Suppressor macrophage treated with lipopolysaccharide for 4 hours (primary cell): ENCODE results near the gene EML6.
"Not testable (repeated sequence)": the region's sequence is repeated elsewhere in the genome, so short reads cannot be mapped to it uniquely, and the experiment has no call there.

ENCODE experiments used
- DNase-seq: peaks from one replicate; pipeline ENCODE4 v3.0.0-alpha.2; 2020

Gene EML6

DNA sequence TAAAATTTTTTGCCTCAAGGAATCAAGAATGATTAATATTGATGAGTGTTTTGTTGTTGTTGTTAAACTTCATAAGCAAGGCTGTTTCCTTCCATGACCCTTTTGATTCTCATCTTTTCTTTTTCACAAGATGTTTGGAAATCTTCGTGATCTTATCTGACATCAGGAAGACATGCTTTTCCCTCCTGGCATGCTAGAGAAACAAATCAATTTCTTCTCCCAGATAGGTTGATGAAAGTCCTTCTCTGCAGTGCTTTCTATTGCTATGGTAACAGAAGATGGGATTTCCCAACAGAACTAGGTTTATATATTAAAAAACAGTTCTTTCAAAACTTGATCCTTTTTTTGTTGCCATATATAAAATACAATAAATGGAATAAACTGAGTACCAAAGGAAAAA is 85.2 kb downstream of the EML6 start:
- no peak for DNase-seq

DNA sequence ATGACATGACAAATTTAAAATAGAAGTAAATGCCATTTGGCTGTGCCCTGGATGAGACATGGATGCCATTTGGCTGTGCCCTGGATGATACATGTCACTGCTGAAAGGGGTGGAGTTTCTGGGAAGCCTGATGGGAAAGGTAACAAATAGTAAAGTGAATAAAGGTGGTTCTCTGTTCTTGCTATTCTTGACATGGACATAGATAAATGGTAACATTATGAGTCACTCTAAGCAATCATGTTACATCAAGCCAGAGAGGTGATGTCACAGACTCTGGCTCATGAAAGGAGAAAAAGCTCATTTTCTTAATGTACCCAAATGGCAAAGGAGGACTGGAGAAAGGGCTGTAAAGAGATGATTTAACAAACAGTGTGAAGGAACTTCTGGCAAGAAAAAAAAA is 86.4 kb downstream of the EML6 start:
- peak; percentile 2 for DNase-seq

DNA sequence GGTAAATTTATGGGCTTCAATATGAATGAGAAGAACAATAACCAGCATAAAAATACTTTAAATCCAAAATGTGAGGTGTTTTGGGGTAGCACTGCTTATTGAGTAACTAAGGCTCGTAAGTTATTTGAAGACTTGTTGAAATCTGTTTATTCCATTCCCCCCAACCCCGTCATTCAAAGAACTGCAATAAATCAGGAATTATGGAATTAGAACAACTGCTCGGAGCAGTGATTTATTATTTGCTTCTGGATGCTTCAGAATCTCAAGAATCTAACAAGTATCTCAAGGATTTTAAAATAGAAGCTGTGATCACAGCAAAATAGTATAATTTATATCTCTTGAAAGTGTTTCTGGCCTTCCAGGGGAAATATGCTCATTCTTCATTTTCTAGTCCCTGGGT is 86.8 kb downstream of the EML6 start:
- DNase-seq: no peak

DNA sequence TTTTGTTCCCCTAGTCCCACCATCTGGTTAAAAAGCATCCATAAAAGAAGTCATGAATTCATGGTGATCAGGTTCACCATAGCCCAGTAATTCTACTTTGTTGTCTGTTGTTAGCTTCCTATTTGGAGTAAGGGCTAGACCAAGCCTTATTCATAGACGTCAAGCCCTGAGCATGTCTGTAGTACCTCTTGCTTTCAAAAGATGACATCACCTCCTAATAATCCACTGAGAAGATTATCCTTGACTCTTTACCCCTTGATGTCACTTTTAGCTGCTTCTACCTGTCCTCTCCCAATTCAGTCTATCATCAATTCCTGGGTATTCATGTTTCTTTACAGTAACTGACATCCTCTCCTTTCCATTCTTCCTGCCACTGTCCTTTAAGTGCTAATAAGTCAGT is 90.1 kb downstream of the EML6 start:
- no peak for DNase-seq

DNA sequence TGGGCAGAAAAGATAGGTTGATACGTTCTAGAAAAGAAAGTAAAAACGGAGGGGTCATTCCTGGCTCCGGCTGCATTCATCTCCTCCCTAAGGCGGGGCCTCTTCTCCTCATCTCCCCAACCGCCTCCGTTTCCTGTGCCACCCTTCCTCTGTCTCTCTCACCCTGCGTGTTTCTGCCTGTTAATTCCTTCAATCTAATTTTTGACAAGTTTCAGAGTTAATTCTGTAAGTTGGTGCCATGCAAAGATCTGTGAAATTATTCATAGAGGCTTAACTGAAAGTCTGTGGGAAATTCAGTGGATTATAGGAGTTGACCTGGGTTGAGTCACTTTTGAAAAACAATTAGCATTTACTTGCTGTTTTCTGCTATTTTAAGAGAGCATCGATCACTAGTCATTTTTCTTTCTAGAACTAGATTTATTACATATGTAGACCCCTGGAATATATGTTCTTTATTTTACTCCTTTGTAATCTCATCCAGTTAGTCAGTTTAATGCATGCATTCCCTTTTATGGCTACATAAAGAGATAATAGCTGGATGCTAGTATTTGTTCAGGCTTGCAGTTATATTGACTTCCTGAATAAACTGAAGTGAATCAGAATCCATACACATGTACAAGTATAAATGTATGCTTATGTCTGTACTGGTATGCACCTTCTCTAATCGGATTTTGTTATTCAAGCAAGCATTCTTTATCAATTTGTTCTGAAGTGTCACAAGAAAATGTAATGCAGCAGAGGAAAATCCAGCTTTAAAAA is 91.1 kb downstream of the EML6 start:
- no peak for DNase-seq

DNA sequence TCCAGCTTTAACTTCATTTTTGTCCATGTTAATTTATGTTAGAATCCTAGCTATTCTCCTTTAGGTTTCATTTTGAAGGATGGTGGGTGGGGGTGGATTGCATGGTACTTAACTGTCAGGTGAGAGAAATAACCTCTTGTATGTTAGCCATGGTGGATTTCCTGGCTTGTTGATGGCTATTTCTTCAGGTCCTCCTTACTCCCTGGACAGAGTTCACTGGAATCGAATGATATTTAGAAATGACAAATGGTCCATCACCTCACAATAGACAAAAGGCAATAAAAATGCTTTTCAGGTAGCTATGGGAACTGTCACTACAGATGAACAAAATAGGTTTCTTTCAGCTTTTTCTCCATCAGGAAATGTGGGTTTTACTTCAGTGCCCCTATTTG is 91.7 kb downstream of the EML6 start:
- no peak for DNase-seq

DNA sequence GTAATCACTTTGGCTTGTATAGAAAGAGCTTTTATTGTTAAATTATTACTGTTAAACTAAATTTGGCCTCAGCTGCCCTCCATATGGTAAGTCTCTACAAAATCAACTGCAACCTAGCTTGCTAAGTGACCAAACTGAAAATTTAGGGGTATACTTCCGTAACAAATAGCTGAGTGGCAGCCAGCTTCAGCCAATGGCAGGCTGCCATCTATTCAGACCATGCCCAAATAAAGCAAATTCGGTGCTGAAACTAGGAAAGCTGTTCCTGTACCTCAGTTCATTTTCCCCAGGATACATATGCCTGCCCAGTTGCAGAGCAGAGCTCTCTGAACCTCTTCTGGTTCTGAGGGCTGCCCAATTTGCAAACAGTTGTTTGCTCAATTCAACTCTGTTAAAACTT is 94.8 kb downstream of the EML6 start:
- DNase-seq: no peak

DNA sequence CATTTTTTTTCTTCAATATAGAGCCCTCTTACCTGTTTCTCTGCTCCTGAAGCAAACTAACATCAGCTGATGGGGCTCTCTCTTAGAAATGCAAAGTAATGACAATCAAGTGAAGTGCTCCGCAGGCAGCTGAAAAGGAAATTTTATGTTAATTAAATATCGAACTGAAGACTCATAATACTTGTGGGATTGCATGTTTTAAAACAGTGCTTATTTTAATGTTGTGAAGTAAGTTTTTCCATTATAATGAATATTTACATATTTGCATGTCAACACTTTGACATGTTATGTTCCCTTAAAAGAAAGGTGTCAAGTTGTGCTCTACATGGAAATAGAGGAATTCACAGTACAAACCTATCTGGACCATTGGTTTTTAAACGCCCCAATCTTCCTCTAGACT is 97.1 kb downstream of the EML6 start:
- DNase-seq: no peak

DNA sequence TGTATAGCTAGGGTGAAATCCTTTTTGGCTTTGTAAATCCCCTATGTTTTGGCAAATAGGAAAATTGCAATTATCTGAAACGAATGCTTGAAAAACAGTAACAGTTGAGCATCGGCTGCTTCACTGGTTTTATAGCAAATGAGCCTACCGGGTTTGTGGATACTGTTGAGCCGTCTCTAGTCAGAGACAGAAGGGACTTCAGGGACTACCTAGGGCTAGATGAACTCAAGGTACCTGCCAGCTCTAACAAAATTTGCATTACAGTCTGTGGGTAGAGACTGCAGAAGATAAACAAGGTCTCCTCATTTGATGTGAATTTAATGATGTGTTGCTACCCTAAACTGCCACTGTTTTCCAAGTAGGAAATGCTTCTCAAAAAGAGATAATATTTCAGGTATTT is 101.1 kb downstream of the EML6 start:
- DNase-seq: no peak

DNA sequence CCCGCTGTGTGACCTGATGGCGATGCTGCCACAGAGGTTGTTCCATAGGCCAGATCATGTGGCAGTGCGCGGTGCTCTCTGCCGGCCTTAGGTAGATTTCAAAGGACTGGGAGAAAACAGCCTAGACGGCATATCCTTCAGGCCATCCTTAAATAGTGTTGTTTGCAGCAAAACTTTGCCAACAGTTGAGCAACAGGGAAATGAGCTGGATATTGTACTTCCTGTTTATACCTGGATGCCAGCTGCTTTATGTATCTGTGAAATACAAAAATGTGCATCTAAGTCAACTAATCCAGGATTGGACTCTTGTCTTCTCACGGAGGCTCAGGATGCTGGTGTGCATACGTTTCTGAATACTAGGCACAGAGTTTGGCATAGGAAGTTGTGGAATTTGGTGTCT is 107.1 kb downstream of the EML6 start:
- DNase-seq: no peak

DNA sequence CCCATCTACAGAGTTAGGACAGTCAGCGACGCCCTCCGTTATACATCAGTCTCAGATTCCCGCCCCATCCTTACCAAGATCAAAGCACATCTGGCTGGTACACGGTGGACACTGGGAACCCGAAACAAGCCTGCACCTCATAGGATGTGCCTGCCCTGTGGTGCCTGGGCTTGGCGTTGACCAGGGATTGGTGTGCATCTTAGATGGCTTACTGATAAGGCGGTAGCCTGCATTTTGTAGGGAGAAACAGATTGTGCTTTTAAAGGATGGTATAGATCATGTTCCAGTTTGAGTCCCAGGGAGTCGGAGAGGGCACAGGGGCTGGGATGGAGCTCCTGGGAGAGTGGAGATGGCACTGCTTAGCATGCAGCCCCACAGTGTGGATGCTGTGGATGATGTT is 108.0 kb downstream of the EML6 start:
- no peak for DNase-seq

DNA sequence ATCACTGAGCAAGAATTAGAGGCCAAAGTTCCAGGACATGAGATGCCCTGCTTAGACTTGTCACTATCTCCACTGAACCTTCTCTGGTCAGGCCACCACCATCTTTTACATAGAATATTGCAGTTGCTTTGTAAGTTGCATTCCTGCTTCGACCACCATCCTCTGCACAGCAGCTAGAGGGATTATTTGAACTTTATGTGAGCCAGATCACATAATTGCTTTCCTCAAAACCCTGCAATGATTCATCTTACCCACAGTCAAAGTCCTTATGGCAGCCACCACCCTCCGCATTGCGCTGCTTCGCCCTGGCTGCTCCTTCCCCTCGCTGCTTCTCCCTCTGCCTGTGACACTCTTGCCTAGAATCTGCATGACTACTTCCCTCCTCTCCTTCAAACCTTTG is 111.3 kb downstream of the EML6 start:
- no peak for DNase-seq

DNA sequence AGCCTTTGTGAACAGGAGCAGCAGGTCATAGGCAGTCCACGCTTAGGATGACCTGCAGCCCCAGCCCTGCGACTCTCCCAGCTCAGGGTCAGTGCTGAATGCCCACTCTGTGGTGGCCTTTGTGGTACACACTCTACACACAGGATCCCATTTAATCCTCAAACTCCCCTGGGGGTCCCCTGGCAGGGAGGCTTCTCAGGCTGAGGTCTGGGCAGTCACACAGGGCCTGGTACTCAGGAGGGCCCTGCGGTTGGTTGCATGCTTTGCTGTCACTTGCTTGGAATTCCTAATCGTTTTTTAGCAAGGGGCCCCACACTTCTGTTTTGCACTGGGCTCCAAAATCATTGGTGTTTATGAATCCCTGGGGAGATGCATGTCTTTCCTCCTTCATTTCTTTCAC is 113.0 kb downstream of the EML6 start:
- DNase-seq: no peak

DNA sequence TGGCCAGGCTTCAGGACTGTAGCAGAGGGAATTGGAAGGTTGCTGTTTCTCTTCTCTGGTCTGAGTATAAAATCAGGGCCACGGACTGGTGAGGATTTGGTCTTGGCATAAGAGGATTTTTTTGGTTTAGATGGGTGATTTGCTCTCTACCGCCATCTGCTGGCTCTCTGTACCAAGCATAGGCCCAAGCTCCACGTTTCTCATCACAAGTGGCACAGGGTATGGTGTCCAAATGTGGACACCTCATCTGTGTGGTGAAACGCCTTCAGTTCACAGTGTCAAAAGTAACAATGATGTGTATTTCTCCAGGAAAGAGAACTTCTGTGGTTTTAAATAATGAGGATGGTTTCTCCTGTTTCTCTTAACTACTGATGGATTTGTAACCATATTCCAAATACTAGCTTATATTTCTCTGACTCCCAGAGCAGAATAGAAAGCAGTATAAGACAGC is 115.1 kb downstream of the EML6 start:
- peak; percentile 66 for DNase-seq

DNA sequence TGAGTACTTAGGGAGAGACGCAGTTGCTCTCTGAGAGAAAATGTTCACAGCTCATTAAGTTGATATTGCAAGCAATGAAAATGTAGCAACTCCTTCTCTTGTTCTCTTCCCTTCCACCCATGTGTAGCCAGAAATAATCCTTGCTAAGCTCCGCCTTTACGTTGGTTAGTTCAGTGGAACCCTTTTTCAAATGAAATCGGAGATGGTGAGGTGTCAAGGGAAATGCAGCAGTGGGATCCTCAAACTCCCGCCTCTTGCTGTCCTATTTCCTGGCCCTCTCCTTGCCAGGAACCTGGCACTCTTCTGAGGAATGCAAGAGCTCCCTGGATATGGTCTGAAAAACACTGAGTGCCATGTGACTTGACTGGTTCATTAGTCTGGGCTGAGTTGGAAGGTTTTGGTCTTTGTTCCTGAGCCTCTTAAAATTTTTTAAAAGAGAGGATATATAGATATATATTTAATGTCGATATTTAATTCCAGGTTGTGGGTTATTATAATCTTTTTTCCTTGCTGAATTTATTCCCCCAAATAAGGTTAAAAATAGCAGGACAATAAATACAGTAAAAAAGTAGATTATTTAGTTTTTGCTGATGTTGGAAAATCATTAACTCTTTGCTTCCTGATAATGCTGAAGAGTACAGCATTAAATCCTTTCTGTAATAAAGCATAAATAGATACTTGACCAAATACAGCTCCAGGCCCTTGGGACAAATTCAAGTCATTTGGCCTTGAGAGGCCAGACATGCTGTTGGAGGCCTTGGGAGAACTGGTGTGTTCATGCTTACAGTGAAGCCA is 116.2 kb downstream of the EML6 start:
- no peak for DNase-seq

DNA sequence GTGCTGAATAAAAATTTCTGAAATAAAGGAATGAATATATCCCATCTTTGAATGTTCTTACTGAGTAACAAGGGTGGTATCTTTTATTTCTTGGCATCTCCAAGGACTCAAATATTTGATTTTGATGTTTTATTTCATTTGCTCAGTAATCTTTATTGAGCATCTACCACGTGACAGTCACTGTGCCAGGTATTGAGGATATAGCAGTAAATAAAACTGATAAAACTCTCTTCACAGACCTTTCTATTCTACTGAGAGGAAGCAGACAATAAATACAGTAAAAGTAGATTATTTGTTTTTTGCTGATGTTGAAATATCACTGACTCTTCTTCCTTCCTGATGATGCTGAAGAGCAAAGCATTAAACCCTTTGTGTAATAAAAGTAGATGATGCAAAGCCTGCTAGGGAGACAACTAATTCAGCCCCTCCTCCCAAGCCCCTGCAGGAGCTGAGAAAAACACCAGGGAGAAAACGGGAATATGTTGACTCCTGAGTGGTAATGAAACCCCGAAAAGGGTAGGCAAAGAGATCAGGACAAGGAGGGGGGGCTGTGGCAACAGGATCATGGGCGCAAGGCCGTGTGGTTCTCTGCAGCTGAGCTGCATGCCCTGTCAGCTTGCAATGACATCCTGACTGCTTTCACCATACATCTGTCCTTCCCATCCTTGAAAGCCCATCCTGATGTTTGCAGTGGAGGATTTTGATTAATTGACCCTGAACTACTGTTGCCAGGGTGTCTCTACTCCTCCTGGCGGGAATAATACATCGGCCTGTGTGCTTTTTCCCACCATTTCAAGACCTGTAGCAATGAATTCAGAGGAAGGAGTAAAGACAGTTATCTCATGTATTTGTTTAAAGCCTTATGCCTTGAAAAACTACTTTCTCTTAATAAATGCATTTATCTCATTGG is 117.4 kb downstream of the EML6 start:
- no peak for DNase-seq

DNA sequence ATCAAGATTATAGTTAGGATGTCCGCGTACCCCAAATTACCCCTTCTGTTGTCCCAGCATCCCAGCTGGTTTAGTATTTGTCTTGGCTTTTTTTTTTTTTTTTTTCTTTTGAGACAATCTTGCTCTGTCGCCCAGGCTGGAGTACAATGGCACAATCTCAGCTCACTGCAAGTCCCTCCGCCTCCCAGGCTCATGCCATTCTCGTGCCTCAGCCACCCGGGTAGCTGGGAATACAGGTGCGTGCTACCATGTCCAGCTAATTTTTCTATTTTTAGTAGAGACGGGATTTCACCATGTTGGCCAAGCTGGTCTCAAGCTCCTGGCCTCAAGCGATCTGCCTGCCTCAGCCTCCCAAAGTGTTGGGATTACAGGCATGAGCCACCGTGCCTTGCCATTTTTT is 118.0 kb downstream of the EML6 start:
- DNase-seq: not testable (repeated sequence)

DNA sequence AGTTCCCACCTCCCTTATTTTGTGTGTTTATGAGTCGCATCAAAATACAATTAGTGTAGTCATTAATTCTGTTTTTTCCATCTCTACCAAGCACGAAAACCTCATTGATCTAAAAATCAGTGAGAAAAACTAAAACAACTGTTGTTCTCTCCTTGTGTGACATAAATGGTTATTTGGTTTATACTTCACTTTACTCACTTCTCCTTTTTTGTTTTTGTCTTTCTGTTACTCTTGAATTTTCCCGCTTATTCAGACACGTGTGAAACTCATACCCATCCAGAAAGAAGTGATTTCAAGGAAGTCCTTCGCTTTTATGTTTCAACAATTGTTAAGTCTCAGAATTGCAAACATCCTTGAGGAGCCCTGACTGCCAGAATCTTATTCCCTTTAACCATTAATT is 121.6 kb downstream of the EML6 start:
- no peak for DNase-seq

DNA sequence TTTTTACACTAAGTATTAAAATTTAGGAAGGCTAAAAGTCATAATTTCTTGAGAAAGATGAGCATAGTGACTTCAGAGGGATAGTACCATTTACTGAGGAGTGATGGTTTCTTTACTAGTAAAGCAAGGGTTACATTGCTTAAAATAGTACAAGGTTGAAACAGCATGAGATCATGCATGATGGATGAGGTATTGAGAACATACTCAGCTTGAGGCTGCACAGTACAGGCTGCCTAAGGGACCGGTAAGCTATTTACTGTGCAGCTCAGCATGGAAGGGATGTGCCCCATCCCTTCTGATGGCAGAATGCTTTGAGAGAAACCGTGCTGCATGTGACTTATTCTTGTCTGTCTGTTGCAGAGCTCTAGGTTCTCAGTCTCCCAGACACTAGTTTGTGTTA is 122.1 kb downstream of the EML6 start:
- no peak for DNase-seq

DNA sequence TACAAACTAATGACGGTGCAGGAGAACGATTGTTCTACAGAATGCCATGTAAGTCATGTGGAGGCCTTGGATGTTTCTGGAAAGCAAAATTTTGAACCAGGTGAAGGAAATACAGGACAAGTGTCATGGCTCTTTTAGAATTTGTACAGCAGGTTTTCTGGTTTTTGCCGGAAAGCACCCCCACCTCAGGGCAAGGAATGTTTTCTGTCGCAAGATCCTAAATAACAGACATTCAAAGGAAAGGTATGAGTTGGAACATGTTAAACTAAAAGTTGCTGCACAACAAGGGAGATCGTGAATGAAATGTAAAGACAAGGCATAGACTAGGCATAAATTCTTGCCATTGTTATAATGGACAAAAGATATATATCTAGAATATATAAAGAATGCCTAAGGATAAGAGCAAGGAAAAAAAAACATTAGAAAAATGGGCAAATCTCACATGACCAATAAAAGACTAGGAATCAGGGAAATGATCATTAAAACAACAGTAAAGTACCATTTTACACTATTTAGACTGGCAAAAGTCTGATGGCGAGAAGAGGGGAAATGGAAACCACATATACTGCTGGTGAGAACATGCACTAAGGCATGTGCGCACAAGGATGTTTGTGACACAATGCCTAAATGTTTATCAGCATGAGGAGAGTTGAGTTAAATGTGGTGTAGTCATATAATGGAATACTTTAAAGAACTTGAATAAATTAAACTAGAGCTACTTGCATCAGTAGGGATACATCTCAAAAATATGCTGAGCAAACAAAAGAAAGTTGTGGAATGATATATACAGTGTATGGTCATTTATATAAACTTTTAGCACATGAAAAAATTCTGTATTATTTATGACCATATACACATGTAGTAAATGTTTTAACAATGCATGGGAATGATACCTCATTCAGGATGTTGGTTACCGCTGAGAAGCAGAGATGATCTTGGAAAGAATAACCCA is 127.0 kb downstream of the EML6 start:
- DNase-seq: no peak

DNA sequence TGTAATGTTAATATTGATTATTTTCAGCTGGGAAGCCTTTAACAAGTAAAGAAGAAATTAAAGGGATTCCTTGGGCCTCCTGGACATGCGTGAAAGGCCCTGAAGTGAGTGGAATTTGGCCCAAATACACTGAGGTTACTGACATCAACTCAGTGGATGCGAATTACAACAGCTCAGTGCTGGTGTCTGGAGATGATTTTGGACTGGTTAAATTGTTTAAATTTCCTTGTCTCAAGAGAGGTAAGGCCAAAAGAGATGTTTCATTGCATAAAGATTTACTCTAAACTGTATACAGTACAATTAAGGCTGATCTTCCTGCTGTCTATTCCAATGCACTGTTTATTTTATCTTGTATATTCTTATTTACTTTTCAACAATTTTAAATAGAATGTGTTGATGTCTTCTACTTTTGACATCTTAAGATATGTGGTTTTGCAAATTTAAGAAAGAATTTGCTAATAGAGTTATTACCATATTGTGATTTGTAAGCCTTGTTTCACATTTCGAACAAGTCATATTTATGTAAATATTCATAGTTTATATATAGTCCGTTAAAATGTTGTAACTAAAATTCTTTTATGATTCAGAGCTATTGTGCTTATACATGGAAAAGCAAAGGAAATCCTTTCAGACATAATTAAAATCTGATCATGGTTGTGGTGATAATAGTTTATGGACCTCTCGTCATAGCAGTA is 130.3 kb downstream of the EML6 start:
- no peak for DNase-seq

DNA sequence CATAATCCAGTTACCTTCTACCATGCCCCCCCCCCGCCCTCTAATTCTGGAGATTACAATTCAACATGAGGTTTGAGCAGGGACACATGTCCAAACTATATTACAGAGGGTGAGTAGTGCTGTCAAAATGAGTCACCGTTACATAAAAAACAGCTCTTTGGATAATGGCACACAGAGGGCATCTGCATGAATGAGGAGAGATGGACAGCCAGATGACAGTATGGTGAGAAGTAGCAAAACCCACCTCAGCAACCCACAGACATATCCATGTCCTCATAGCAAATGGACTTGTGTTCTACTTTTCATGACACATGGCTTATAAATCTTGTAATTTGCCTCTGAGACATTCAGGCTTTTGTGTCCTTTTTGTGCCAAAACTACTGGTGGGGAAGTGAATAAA is 132.0 kb downstream of the EML6 start:
- no peak for DNase-seq
